Hematopoietic multipotent progenitor cell treated with erythropoietin and hydrocortisone succinate and interleukin-3 and kit ligand, for 4 days (in vitro differentiated cells): Measurements from ENCODE around the gene AGT.
"Not testable (repeated sequence)": the region's sequence is repeated elsewhere in the genome, so short reads cannot be mapped to it uniquely, and the experiment has no call there.

Source experiments
- DNase-seq: peaks from one replicate; pipeline ENCODE4 v3.0.0-alpha.2; 2015

AGT gene

DNA sequence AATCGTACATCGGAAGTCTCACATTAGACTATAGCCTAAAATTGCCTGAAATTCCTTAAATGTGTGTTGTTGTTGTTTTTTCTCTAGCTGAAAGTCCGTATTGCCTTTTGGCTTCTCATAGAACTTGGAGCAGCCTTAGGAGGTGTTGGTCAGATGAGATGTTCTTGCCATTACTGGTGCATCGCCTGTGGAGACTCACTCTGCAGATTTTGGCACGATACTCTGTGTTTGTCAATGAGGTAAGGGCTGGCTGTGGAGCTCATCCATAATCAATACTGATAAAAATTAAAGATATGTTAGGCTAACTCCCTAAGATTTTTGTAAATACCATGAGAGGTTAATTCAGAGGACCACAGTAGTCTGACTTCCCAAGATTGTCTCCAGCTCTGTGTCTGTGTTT is 28.9 kb downstream of the AGT start:
- DNase-seq = no peak

- DNase-seq = no peak
These were observed 29.8 kb downstream of the AGT start for GRCh38 chr1:230684146-230684545.

DNA sequence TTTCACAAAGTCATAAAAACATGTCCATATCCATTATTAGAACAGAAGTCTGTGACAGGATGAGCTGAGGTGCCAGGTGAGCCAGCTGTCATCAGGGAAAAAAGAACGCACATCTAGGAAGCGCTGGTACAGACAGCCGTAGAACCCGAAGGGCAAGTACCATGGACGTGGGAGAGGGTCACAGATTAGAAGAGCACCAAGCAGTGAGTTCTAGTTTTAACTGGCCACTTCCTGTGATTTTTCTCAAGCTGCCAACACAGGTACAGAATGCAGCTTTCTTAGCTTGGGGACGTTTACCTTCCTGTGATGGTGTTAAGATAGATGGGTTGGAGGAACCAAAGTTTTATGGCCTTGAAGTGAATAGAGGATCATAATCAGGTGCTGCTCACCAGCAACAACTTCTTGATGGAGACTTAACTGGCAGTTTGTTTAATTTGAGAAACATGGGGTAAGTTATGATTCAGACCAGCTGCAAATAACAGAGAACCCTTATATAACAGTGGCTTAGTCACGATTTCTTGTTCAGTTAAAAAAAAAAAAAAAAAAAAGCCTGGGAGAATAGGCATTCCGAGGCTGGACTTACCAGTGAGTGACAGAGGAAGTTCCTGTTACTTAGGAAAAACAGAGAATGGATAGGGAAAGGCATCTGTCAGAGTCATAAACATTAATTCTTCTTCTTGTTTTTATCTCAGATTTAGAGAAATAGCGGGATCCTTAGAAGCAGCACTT is 30.9 kb downstream of the AGT start:
- no peak for DNase-seq

DNA sequence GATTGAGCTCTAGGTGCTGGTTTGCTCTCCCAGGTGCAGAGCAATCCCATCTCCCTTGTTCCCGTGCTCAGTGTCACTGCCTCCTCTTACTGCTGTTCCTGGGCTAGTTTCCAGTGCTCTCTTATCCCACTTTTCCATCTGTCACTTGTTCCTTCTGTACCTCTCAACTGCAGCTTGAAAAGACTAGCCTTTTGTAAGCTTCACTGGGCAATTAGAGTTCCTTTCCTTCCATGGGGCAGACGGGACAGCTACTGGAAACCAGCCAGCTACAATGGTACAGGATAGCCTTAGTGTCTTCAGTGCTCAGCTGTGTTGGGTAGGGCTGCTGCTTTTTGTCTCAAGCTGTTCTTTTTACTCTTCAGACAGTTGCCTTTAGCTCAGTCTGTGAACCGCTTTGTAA is 31.6 kb downstream of the AGT start:
- DNase-seq = no peak

DNA sequence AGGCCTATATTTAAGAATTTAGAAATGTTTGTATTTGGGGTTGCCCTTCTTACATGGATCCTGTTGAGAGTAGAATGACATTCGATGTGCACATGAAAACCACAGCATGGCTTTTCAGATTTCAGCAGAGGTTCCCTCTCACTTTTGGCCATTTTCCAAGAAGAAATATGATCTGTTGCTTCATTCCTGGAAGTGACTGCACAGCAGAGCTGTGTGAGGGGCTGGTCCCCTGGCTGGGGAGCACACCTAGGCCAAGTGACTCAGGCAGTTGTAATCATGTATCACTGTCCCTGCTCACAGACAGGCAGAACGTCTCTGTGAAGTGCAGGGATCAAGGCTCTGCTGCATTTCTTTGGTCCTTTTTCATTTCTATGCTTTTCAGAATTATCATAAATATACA is 32.3 kb downstream of the AGT start:
- DNase-seq = peak; percentile 41

GRCh38 chr1:230680300-230681025 is 33.5 kb downstream of the AGT start:
- DNase-seq = no peak

DNA sequence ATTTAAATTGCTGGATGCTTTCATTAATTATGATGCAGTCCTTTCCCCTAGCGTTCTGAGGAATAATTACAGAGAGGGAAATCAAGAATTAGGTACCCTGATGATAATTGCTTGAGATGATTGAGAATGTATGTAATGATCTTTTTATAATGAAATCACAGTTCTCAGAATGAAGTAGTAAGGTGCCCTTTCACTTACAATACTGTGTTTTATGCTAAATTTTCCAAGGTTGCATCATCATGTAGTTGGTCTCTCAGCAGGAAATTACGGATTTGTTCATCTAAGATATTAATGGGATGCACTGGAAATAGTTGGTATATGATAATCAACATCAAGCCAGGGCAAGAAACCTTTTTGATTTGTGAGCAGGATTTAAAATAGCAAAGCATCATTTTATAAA is 34.1 kb downstream of the AGT start:
- DNase-seq = no peak

GRCh38 chr1:230679192-230679591 is 34.7 kb downstream of the AGT start:
- DNase-seq = no peak

GRCh38 chr1:230677200-230677599 is 36.7 kb downstream of the AGT start:
- DNase-seq = peak; percentile 38

- no peak for DNase-seq
These were observed 39.3 kb downstream of the AGT start for GRCh38 chr1:230674581-230674980.

- DNase-seq = no peak
These were observed 44.4 kb downstream of the AGT start for GRCh38 chr1:230669543-230669942.

DNA sequence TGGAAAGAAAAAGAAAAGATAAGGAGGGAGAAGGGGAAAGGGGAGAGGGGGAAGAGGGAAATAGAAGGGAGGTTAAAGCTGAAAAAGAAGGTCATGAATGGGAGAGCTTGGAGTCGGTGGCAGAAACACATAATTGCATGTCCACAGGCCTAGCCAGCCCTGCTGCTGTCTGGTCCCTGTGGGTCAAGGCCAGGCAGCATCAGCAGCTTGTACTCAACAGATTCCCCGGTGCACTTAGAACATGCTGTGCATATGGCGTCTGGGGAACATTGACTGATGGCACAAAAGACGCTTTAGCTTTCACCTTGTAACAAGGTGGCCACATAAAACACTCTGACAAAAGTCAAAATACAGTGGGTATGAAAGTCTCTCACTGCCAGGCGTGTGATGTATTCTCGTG is 45.7 kb downstream of the AGT start:
- no peak for DNase-seq

- DNase-seq = no peak
These were observed 51.9 kb downstream of the AGT start for GRCh38 chr1:230661976-230662375.

DNA sequence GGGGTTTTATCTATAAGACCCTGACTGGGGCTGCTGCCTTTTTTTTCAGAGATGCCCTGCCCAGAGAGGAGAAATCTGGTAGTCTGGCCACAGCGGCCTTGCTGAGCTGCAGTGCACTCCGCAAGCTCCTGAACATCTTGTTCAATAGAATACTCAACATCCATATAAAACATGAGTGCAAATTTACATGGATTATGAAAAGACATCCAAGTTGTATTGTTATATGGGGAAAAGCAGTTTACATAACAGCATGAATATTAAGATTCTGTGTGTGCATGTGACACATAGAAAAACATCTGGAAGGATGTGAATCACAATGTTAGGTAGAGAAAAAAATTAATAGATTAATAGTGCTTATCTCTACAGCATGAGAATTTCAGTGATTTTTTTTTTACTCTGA is 55.2 kb downstream of the AGT start:
- DNase-seq = no peak

- DNase-seq = not testable (repeated sequence)
These were observed 55.8 kb downstream of the AGT start for GRCh38 chr1:230658103-230658502.

DNA sequence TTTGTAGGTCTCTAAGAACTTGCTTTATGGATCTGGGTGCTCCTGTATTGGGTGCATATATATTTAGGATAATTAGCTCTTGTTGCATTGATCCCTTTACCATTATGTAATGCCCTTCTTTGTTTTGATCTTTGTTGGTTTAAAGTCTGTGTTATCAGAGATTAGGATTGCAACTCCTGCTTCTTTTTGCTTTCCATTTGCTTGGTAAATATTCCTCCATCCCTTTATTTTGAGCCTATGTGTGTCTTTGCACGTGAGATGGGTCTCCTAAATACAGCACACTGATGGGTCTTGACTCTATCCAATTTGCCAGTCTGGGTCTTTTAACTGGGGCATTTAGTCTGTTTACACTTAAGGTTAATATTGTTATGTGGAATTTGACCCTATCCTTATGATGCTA is 57.2 kb downstream of the AGT start:
- not testable (repeated sequence) for DNase-seq
